Activated gamma-delta T cell treated with anti-CD3 and anti-CD28 coated beads, Interleukin-2, amount 50 U/mL, for 16 hours (primary cell): Measurements from ENCODE around the gene CD3D.
A peak's percentile ranks its signal among the peaks of the same experiment; 100 is the strongest.
"Not testable (repeated sequence)": the region's sequence is repeated elsewhere in the genome, so short reads cannot be mapped to it uniquely, and the experiment has no call there.

ENCODE experiments used
- DNase-seq: peaks from one replicate; pipeline ENCODE4 v3.0.0-alpha.2; 2020; ENCODE audit warnings: low read depth

Gene CD3D

GRCh38 chr11:118339281-118339961 lies 3.1 kb downstream of the CD3D start:
- DNase-seq = no peak

DNA sequence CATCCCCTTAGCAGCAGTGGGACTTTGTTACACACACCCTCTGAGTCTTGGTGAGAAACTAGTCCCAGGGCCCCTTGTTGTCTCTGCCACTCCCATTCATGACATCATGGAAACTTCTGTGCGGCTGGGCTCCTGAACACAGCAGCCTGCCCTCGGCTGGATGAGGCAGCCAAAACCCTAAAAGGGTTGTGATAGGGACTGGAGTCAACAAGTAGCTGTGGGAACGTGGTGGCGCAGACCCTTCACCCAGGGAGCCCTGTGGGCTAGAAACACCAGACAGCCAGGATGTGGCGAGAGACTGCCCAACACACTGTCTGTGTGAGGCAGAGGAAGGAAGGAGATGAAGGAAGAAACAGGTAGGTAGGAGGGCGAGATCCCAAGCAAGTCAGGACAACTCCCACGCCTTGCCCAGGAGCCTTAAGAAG lies 3.9 kb downstream of the CD3D start:
- DNase-seq = peak; percentile 80

DNA sequence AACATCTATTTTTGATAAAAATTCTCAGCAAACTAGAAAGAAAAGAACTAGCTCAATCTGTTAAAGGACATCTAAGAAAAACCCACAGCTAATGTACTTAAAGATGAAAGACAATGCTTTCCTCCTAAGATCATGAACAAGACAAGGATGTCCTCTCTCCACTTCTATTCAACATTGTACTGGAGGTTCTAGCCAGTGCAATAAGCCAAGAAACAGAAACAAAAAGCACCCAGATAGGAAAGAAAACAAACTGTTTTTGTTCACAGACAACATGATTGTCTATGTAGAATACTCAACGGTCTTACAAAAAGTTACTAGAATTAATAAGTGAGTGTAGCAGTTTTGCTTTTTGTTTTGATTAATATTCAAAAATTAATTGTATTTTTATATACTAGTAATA lies 7.8 kb downstream of the CD3D start:
- DNase-seq = no peak

- no peak for DNase-seq
These were observed 13.8 kb downstream of the CD3D start for GRCh38 chr11:118328745-118329144.

DNA sequence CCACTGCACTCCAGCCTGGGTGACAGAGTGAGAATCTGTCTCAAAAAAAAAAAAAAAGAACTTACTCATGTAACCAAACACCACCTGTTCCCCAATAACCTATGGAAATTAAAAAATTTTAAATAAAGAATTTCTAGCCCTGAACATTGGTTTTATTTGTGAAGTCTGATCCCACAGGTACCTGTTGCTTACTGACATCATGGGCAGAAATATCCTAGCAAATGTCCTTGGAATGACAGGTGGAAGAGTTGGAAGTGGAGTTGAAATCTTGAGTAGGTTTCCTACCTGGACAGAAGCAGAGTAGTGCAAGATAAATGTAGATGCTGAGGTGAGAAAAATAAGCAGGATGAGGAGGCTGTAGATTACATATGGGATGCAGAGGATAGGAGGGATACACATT lies 17.2 kb downstream of the CD3D start:
- DNase-seq = no peak

GRCh38 chr11:118322721-118323120 lies 19.8 kb downstream of the CD3D start:
- DNase-seq = no peak

DNA sequence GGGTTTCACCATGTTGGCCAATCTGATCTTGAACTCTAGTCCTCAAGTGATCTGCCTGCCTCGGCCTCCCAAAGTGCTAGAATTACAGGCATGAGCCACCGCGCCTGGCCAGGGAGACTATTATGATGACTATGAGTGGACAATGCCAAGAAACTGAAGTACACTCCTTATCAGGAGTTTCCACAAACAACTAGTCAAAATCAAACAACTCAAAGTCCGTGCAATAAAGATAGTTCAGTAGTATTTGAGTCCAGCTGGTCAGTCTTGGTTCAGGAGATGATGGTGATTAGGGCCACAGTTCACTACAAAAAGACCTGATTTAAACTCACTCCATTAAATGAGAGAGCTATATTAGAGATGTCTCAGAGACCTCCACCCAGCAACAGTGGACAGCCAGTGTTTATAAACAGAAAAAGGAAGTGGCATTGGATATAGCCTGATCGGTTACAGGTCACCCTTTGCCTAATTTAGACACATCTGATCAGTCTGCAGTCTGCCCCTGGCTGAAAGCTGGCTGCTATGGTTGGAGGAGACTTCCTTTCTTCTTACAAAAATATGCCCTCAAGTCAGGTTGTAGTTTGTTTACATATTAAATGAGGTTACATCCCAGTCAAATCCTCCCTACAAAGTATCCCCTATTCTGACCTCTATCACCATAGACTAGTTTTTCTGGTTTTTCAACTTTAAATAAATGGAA lies 21.0 kb downstream of the CD3D start:
- no peak for DNase-seq

- DNase-seq = no peak
These were observed 22.0 kb downstream of the CD3D start for GRCh38 chr11:118320515-118320914.

DNA sequence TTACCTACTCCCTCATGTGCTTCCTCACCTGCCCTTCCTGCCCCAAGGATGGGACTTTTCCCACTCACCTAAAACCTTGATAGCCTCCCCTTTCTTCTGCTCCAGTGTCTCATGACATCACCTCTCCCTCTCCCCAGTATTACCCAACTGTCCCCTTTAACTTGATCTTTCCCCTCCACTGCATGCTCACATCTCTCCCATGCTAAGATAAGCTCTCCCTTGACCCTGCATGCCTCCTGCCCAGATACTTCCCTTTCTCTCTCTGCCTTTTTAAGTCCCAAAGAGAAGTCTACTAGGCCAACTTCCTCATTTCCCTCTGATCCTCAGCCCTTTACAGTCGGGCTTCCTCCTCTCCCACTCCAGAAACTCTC lies 23.2 kb downstream of the CD3D start:
- DNase-seq = no peak

DNA sequence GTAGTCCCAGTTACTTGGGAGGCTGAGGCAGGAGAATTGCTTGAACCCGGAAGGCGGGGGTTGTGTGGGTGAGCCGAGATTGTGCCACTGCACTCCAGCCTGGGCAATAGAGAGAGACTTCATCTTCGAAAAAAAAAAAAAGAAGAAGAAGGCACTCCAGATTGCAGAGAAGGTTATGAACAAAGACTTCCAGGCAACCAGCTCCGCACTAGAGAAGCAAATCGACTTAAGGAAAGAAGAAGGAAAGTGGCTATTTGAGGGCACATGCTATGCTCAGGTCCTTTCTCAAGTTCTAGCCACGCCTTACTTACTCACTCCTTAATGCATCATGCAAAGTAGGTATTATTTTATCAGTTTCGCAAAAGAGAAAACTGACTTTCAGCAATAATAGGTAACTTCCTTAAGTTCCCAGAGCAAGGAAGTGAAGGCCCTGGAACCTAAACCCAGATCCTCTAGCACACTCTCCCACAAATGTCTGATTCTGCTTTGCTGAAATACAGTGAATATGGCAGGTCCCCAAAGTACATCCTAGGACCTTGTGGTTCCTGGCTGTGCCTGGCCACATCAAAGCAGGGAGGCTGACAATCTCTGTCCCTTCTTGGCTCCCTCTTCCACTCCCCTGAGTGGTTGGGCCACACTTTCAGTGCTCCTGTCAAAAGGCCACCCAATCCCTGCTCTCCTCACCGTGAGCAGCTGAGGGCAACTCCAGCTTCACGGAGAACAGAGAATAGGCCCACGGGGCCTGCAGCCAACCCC lies 23.7 kb downstream of the CD3D start:
- DNase-seq = no peak

GRCh38 chr11:118318124-118318523 lies 24.4 kb downstream of the CD3D start:
- no peak for DNase-seq

GRCh38 chr11:118314988-118315411 lies 27.5 kb downstream of the CD3D start:
- DNase-seq = no peak

GRCh38 chr11:118313242-118313641 lies 29.3 kb downstream of the CD3D start:
- DNase-seq = no peak

GRCh38 chr11:118312328-118312727 lies 30.2 kb downstream of the CD3D start:
- no peak for DNase-seq

GRCh38 chr11:118311518-118311917 lies 31.0 kb downstream of the CD3D start:
- no peak for DNase-seq

GRCh38 chr11:118310781-118311485 lies 31.6 kb downstream of the CD3D start:
- DNase-seq = no peak

DNA sequence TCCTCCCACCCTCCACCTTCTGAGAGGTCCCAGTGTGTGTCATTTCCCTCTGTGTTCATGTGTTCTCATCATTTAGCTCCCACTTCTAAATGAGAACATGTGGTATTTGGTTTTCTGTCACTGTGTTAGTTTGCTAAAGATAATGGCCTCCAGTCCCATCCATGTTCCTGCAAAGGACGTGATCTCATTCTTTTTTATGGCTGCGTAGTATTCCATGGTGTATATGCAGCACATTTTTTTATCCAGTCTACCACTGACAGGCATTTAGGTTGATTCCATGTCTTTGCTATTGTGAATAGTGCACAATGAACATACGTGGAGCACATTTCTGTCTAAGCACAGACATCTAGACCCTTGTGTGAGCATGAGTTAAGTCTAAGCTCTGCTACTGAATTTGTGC lies 32.2 kb downstream of the CD3D start:
- DNase-seq = no peak

DNA sequence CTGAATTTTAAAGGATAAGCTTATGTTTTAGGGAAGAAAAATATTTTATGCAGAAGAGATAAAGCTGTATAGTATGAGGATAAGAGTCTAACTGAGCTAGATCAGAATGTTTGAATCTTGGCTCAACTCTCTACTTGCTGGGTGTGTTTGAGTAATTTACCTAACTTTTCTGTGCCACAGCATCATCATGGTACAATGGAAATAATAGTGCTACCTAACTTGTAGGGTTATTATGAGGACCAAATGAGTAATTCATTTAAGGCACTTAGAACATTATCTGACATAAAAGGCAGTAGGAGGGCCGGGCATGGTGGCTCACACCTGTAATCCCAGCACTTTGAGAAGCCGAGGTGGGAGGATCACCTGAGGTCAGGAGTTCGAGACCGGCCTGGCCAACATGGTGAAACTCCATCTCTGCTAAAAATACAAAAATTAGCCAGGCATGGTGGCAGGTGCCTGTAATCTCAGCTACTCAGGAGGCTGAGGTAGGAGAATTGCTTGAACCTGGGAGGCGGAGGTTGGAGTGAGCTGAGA lies 33.4 kb downstream of the CD3D start:
- not testable (repeated sequence) for DNase-seq

GRCh38 chr11:118306556-118306955 lies 35.9 kb downstream of the CD3D start:
- DNase-seq = no peak

GRCh38 chr11:118305726-118306125 lies 36.8 kb downstream of the CD3D start:
- DNase-seq = no peak

GRCh38 chr11:118304568-118305248 lies 37.8 kb downstream of the CD3D start, which contains the start of gene CD3E:
Gene CD3E (plus strand): TSS chr11:118304730. CDS start chr11:118304953, 223 bp downstream.
- DNase-seq = peak; percentile 46

DNA sequence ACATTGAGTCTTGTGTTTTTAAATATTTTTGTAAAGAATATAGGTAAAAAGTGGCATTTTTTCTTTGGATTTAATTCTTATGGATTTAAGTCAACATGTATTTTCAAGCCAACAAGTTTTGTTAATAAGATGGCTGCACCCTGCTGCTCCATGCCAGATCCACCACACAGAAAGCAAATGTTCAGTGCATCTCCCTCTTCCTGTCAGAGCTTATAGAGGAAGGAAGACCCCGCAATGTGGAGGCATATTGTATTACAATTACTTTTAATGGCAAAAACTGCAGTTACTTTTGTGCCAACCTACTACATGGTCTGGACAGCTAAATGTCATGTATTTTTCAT lies 38.3 kb downstream of the CD3D start:
- DNase-seq = no peak
